Tibial artery (tissue), 4 donors: ENCODE measurements around the gene VPS35L.

Source experiments
- DNase-seq, 2 donors: peaks; one replicate each; pipeline ENCODE4 v3.0.0-alpha.2; 2019
- H3K27ac ChIP-seq, 2 donors: fragments of 200-600 bp; sonication (generic) in 1 of 2; 1 replicate in 1 of 2; 2 replicates in 1 of 2; pipeline ENCODE4 v1.5.1; 2018 to 2019; ENCODE audit warnings: mild to moderate bottlenecking in 1 of 2
- H3K27me3 ChIP-seq, 2 donors: fragments of 200-600 bp; sonication (generic) in 1 of 2; one replicate each; pipeline versions ENCODE4 v1.5.1 to v1.6.0; 2016 to 2019
- H3K36me3 ChIP-seq, 3 donors: fragments of 200-600 bp; sonication (generic) in 2 of 3; one replicate each; pipeline ENCODE4 v1.5.1; 2016 to 2019; ENCODE audit warnings: mild to moderate bottlenecking in 2 of 3
- H3K4me1 ChIP-seq, 4 donors: fragments of 200-600 bp; sonication (generic) in 2 of 4; 1 replicate in 3 of 4; 2 replicates in 1 of 4; pipeline ENCODE4 v1.5.1; 2016 to 2019
- H3K4me3 ChIP-seq, 2 donors: fragments of 200-600 bp; sonication (generic) in 1 of 2; 1 replicate in 1 of 2; 2 replicates in 1 of 2; pipeline ENCODE4 v1.5.1; 2018 to 2019; ENCODE audit warnings: mild to moderate bottlenecking in 2 of 2
- H3K9me3 ChIP-seq, 3 donors: fragments of 200-600 bp; sonication (generic) in 1 of 3; one replicate each; pipeline ENCODE4 v1.5.1; 2016 to 2019
- intact Hi-C: fragments of 100-400 bp; cut with DNase I; formaldehyde crosslinking; loops from one replicate; pipeline ENCODE4 v1.15.0; 2023; ENCODE audit warnings: low total_unique reads
- TF ChIP-seq, protein P1 (sequence below), 2 experiments: fragments of 200-600 bp in 1 of 2; fragments of 450-650 bp in 1 of 2; IDR thresholded peaks; one replicate each; pipeline ENCODE4 v1.5.1; 2017 to 2019; ENCODE audit warnings: antibody characterized with exemption in 2 of 2, mild to moderate bottlenecking in 1 of 2, moderate library complexity in 1 of 2

Gene VPS35L

DNA sequence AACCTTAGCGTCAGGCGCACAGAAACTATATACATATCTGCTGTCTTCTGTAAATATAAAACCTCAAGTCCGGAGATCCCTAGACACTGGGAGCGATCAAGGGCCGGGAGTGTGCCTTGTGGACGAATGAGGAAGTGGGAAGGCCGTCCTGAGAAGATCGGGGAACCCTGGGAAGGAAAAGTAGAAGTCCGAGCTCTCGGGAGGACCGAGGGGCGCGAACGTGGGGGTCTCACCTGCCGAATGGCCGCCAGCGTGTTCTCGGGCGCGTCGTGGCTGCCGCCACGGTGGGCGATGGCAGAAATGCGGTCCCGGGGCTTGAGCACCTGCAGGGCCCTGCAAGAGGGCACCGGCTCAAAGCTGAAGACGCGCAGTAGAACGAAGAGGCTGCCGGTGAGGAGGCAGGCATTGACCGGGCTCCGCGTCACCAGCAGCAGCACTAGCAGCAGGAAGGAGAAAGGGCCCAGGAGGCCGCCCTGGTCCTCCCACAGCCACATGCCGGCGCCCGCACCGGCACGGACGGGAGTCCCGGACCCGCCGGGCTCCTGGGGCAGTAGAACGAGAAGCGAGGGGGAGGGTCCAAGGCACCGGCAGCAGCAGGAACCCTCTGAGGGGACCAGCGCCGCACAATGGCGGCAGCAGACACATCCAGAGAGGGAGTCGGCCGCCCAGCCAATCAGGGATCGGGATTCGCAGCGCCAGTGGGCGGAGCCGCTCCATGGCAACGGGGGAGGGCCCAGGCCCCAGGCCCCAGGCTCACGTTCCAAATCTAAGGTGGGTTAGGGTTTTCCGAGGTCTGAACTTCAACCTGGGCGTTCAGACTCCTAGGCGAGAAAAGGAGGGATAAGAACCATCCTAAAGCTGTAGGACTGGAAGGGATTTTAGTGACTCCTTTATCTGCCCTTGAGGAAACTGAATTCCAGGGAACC lies 33.8 kb upstream of the VPS35L start, which contains the start of gene GDE1:
TSS of gene GDE1 (minus strand) at position 628 of the 926 bp plus-strand sequence. CDS start at position 494, 134 bp downstream.
- DNase-seq: peak; percentile 97
- H3K27me3 ChIP-seq: no peaks in the 10 kb centered on the region
- intact Hi-C loops: no loop called here
- TF ChIP-seq, protein P1, sequence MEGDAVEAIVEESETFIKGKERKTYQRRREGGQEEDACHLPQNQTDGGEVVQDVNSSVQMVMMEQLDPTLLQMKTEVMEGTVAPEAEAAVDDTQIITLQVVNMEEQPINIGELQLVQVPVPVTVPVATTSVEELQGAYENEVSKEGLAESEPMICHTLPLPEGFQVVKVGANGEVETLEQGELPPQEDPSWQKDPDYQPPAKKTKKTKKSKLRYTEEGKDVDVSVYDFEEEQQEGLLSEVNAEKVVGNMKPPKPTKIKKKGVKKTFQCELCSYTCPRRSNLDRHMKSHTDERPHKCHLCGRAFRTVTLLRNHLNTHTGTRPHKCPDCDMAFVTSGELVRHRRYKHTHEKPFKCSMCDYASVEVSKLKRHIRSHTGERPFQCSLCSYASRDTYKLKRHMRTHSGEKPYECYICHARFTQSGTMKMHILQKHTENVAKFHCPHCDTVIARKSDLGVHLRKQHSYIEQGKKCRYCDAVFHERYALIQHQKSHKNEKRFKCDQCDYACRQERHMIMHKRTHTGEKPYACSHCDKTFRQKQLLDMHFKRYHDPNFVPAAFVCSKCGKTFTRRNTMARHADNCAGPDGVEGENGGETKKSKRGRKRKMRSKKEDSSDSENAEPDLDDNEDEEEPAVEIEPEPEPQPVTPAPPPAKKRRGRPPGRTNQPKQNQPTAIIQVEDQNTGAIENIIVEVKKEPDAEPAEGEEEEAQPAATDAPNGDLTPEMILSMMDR (IDR thresholded peaks at IDR 0.05): peak in 1 of 2 experiments; percentile 9
- H3K27ac ChIP-seq: peak within 1 kb of the TSS; percentile 90 to 91
- peaks cover under 1 to 5% (median 2%) of the 10 kb centered on the region in 3 donors for H3K36me3 ChIP-seq
- peak within 1 kb of the TSS; percentile 78 to 96 for H3K4me3 ChIP-seq
- H3K9me3 ChIP-seq: no peaks in the 10 kb centered on the region
- H3K4me1 ChIP-seq: peaks cover 0 to 50% (median 28%) of the 10 kb centered on the region in 4 donors

DNA sequence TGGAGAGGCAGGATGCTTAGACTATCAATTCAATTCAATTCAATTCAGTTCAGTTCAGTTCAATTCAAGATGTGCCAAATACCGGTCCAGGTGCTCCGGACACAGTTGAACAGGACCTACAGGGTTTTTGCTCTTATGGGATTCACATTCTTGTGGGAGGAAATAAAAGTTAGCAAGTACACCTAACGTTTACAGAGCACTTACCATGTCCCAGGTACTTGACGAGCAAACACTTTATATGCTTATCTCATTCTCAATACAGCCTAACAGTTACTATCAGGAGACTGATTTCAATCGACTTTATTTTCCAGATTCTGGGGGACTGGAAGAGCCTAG lies 33.1 kb upstream of the VPS35L start:
- Histone ChIP-seq H3K27ac (peak overlapping the region; percentile 90 to 91), H3K36me3 (no peaks in the 10 kb centered on the region), H3K4me3 (peak overlapping the region; percentile 78 to 96), H3K9me3 (no peaks in the 10 kb centered on the region), H3K4me1 (peaks cover 0 to 50% (median 28%) of the 10 kb centered on the region in 4 donors), H3K27me3 (no peaks in the 10 kb centered on the region)
- intact Hi-C loops: no loop called here
- TF ChIP-seq, protein P1 (IDR thresholded peaks at IDR 0.05): no peak
- DNase-seq: no peak

- TF ChIP-seq, protein P1 (IDR thresholded peaks at IDR 0.05): no peak
- Histone ChIP-seq H3K4me1 (peaks cover 0 to 50% (median 28%) of the 10 kb centered on the region in 4 donors), H3K36me3 (peaks cover 0 to under 1% (median under 1%) of the 10 kb centered on the region in 3 donors), H3K27ac (peak overlapping the region; percentile 90 to 91), H3K27me3 (no peaks in the 10 kb centered on the region), H3K9me3 (no peaks in the 10 kb centered on the region), H3K4me3 (no peak overlapping the region)
- no peak for DNase-seq
- intact Hi-C loops: no loop called here
Observed at GRCh38 chr16:19522760-19523159, 32.7 kb upstream of the VPS35L start.

- Histone ChIP-seq H3K36me3 (peaks cover 3 to 5% (median 5%) of the 10 kb centered on the region in 3 donors), H3K27me3 (no peaks in the 10 kb centered on the region), H3K4me1 (peaks cover 0 to 50% (median 28%) of the 10 kb centered on the region in 4 donors), H3K9me3 (no peaks in the 10 kb centered on the region), H3K27ac (no peak overlapping the region), H3K4me3 (peak overlapping the region in 1 of 2 donors; percentile 96)
- no peak for DNase-seq
- intact Hi-C loops: no loop called here
- TF ChIP-seq, protein P1 (IDR thresholded peaks at IDR 0.05): no peak
Observed at GRCh38 chr16:19523184-19523558, 32.3 kb upstream of the VPS35L start.

DNA sequence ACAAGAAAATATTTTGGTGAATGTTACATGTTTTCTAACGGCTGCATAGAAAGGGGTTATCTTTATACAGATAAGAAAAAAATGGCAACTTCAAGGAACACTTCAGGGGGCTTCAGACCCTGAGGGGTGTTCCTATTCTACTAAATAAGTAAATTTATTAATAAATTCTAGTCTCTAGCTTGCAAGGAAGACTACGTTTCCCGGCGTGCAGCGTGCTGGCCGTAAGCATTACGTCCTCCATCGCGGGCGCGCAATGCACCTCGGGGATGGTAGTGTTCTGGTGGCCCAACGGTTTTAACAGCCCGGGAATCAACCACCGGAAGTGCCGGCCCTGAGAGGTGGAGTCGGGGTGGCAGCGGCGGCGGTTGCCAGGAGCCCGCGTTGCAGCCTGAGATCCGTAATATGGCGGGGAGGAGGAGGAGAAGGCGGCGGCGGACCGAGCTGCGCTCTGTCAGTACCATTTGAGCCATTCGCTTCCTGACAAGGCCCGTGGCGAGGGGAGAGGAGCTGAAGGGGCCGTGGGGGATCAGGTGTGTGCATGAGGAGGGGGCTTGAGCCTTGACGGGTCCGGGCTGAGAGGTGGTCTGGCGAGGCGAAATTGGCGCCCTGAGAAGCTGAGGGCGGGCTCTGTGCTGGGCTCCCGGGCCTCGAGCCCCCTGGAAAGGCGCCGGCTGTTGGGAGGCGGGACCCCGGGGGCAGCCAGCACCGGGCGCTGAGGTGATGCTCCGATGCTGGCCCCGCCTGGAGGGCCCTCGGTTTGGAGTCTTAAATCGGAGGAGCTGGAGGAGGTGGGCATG lies 31.7 kb upstream of the VPS35L start, which contains the start of gene CCP110:
TSS of gene CCP110 (plus strand) at position 384 of the 797 bp plus-strand sequence. CDS start 3,940 bp downstream, outside the sequence.
- Histone ChIP-seq H3K27me3 (no peaks in the 10 kb centered on the region), H3K36me3 (peaks cover 9 to 11% (median 10%) of the 10 kb centered on the region in 3 donors), H3K4me3 (peak within 1 kb of the TSS; percentile 91 to 96), H3K9me3 (no peaks in the 10 kb centered on the region), H3K27ac (peak within 1 kb of the TSS; percentile 74), H3K4me1 (peaks cover 0 to 44% (median 28%) of the 10 kb centered on the region in 4 donors)
- TF ChIP-seq, protein P1 (IDR thresholded peaks at IDR 0.05): no peak
- intact Hi-C loops: no loop called here
- peak; percentile 98 for DNase-seq
